K562 (cell line): Measurements from ENCODE around the gene LEPROT. TPM values are rescaled to one million over a fixed set of nuclear protein-coding genes. Genes with fewer than 3 reads are reported as not detected.

Experiments
- ATAC-seq: fragments of 200-7000 bp; cut with Tn5 transposase; 3 replicates; pipeline ENCODE4 v1.9.1; 2020; ENCODE audit warnings: moderate library complexity
- BruUV-seq: library from RNA; stranded (reverse); fragments of 400-500 nt; replicated peaks from 2 replicates; lab custom pipeline; 2021; lab: Mats Ljungman, UMichigan
- CTCF ChIA-PET: fragments of 300-600 bp; formaldehyde crosslinking; extraction: SDS; loops from one replicate; lab custom pipeline; 2021; ENCODE audit warnings: low intra/inter-chr PET ratio; lab: Yijun Ruan, JAX
- POLR2A ChIA-PET: fragments of 300-600, 350-650 bp; sonication (Branson Sonifier 250); formaldehyde crosslinking; extraction: SDS; loops from one replicate; lab custom pipeline; 2021; ENCODE audit warnings: antibody characterized with exemption, inconsistent platforms; lab: Yijun Ruan, JAX
- DNase-seq, 4 experiments: peaks; one replicate each; pipeline versions ENCODE4 v3.0.0 to v3.0.0-alpha.2; 2011 to 2018; ENCODE audit warnings: low spot score in 3 of 4, mixed read lengths in 3 of 4; ENCODE audit errors: extremely low read depth in 1 of 4
- FAIRE-seq: peaks from 2 replicates; lab custom pipeline; 2011; peaks lifted over from hg19 to GRCh38; lab: Jason Lieb, UNC
- H2AFZ ChIP-seq: 2 replicates; pipeline ENCODE4 v1.6.0; 2011; ENCODE audit warnings: low read depth, low read length, control low read depth, inconsistent platforms
- H3K27ac ChIP-seq: fragments of 200-600 bp; 3 replicates; pipeline ENCODE4 v1.8.0; 2011; ENCODE audit warnings: low read depth, mild to moderate bottlenecking, control low read depth, inconsistent platforms, low read length, moderate library complexity, mixed read lengths; ENCODE audit errors: extremely low read depth
- H3K27me3 ChIP-seq, 2 experiments: fragments of 300-600 bp in 1 of 2; 2 replicates in 1 of 2; 3 replicates in 1 of 2; pipeline versions ENCODE4 v1.6.0 to v1.8.0; 2011; ENCODE audit warnings: inconsistent platforms in 2 of 2, low read length in 2 of 2, mild to moderate bottlenecking in 1 of 2, mixed read lengths in 1 of 2, moderate library complexity in 1 of 2; ENCODE audit not compliant: control insufficient read depth in 2 of 2, insufficient read depth in 2 of 2
- H3K36me3 ChIP-seq: fragments of 300-600 bp; 3 replicates; pipeline ENCODE4 v1.8.0; 2011; ENCODE audit warnings: mild to moderate bottlenecking, low read length, inconsistent platforms; ENCODE audit not compliant: control insufficient read depth, insufficient read depth
- H3K4me1 ChIP-seq, 2 experiments: fragments of 200-600 bp in 1 of 2; replicated peaks in 1 of 2; 2 replicates in 1 of 2; 3 replicates in 1 of 2; pipeline versions ENCODE4 v1.5.1 to v1.8.0; 2011; ENCODE audit warnings: inconsistent platforms in 2 of 2, low read length in 2 of 2, mild to moderate bottlenecking in 1 of 2, mixed read lengths in 1 of 2, moderate library complexity in 1 of 2; ENCODE audit not compliant: control insufficient read depth in 2 of 2, insufficient read depth in 2 of 2
- H3K4me2 ChIP-seq: 2 replicates; pipeline ENCODE4 v1.6.1; 2011; ENCODE audit warnings: low read length, control low read depth, inconsistent platforms, mixed read lengths; ENCODE audit not compliant: insufficient read depth
- H3K4me3 ChIP-seq: fragments of 200-600 bp; sonication (generic), shearing (Covaris generic); 2 replicates; pipeline ENCODE4 v1.5.1; 2016; ENCODE audit warnings: control low read depth, inconsistent platforms
- H3K79me2 ChIP-seq: fragments of 200-600 bp; 3 replicates; pipeline ENCODE4 v1.8.0; 2011; ENCODE audit warnings: low read length, inconsistent platforms; ENCODE audit not compliant: control insufficient read depth, insufficient read depth
- H3K9ac ChIP-seq, 2 experiments: 2 replicates each; pipeline versions ENCODE4 v1.6.0 to v1.6.1; 2011; ENCODE audit warnings: low read depth in 2 of 2, low read length in 2 of 2, control low read depth in 1 of 2, inconsistent platforms in 1 of 2, mild to moderate bottlenecking in 1 of 2, mixed read lengths in 1 of 2; ENCODE audit not compliant: insufficient read depth in 1 of 2
- H3K9me1 ChIP-seq: one replicate; pipeline ENCODE4 v1.6.0; 2011; ENCODE audit warnings: inconsistent platforms, mild to moderate bottlenecking, low read length, moderate library complexity; ENCODE audit not compliant: control insufficient read depth, insufficient read depth
- H3K9me3 ChIP-seq: replicated peaks from 2 replicates; pipeline ENCODE4 v1.5.1; 2011; ENCODE audit warnings: low read depth, low read length, inconsistent platforms; ENCODE audit not compliant: control insufficient read depth, insufficient read depth
- H4K20me1 ChIP-seq: replicated peaks from 2 replicates; pipeline ENCODE4 v1.6.1; 2011; ENCODE audit warnings: low read length, inconsistent platforms, mixed read lengths; ENCODE audit not compliant: control insufficient read depth, insufficient read depth
- ADNP ChIP-seq: fragments of 200-800 bp; sonication (Bioruptor generic); IDR thresholded peaks from 2 replicates; pipeline ENCODE4 v1.6.1; 2016; ENCODE audit warnings: missing genetic modification characterization, missing compliant biosample characterization
- ATF3 ChIP-seq, 2 experiments: fragments of 450-650 bp in 1 of 2; sonication (generic) in 1 of 2; formaldehyde crosslinking in 1 of 2; IDR thresholded peaks in 1 of 2; conservative IDR thresholded peaks in 1 of 2; 2 replicates each; pipeline versions ENCODE4 v1.6.1 to v1.8.1; 2016 to 2023; ENCODE audit warnings: mild to moderate bottlenecking in 2 of 2, moderate library complexity in 2 of 2, inconsistent platforms in 1 of 2, missing genetic modification reagents in 1 of 2
- CREB3L1 ChIP-seq: fragments of 450-650 bp; IDR thresholded peaks from 2 replicates; pipeline ENCODE4 v1.6.1; 2014; ENCODE audit warnings: low read depth, mild to moderate bottlenecking, moderate library complexity, borderline replicate concordance
- DDX20 ChIP-seq: fragments of 450-650 bp; IDR thresholded peaks from 2 replicates; pipeline ENCODE4 v1.6.1; 2016; ENCODE audit warnings: missing genetic modification characterization, low read depth, mild to moderate bottlenecking, missing compliant biosample characterization, moderate library complexity
- ESRRA ChIP-seq: fragments of 450-650 bp; IDR thresholded peaks from 2 replicates; pipeline ENCODE4 v1.6.1; 2014; ENCODE audit warnings: low read depth, mild to moderate bottlenecking, moderate library complexity, borderline replicate concordance
- HIVEP1 ChIP-seq: fragments of 250-450 bp; sonication (Bioruptor Pico); IDR thresholded peaks from 2 replicates; pipeline ENCODE4 v1.4.0; 2020; ENCODE audit warnings: mild to moderate bottlenecking
- JUN ChIP-seq, 2 experiments: sonication (generic) in 1 of 2; formaldehyde crosslinking in 1 of 2; IDR thresholded peaks; 2 replicates each; pipeline versions ENCODE4 v1.6.1 to v1.8.0; 2012 to 2022; ENCODE audit warnings: borderline replicate concordance in 2 of 2, mild to moderate bottlenecking in 2 of 2, improper control_type of control experiment in 1 of 2, low read depth in 1 of 2, low read length in 1 of 2, missing genetic modification reagents in 1 of 2
- MECOM ChIP-seq: fragments of 250-450 bp; sonication (Bioruptor Pico); IDR thresholded peaks from 2 replicates; pipeline ENCODE4 v1.8.0; 2022; ENCODE audit warnings: inconsistent platforms
- MEIS2 ChIP-seq: fragments of 450-650 bp; IDR thresholded peaks from 2 replicates; pipeline ENCODE4 v1.6.1; 2014; ENCODE audit warnings: mild to moderate bottlenecking; ENCODE audit not compliant: partially characterized antibody
- ZNF57 ChIP-seq: fragments of 450-650 bp; formaldehyde crosslinking; IDR thresholded peaks from 2 replicates; pipeline ENCODE4 v1.4.0; 2020; ENCODE audit warnings: mild to moderate bottlenecking, moderate library complexity
- WGBS: fragments of 100-300 bp; shearing (Covaris generic); methylation state at CpG from one replicate; pipeline ENCODE4 v1.1.6; 2016; ENCODE audit warnings: low coverage, mixed read lengths; ENCODE audit not compliant: insufficient coverage; ENCODE audit errors: missing lambda C conversion rate; 5-methylcytosine and 5-hydroxymethylcytosine counted together
- in situ Hi-C: fragments of 300-500 bp; cut with MboI; formaldehyde crosslinking; loops from 4 replicates; pipeline ENCODE4 v1.15.0; 2018; ENCODE audit warnings: inconsistent platforms, mixed read lengths
- intact Hi-C: fragments of 100-400 bp; cut with micrococcal nuclease; formaldehyde crosslinking; loops from 2 replicates; pipeline ENCODE4 v1.14.2; 2022
- polyA plus RNA-seq, 8 experiments: library from polyadenylated mRNA; depleted of rRNA in 4 of 8; stranded (reverse) in 5 of 8; unstranded in 3 of 8; fragments of >200 nt; fragmentation: Nextera tagmentation in 2 of 8; fragmentation: Illumina TruSeq in 1 of 8; extraction: Ambion mirVana in 2 of 8; extraction: Trizol in 1 of 8; gene quantifications; 2 replicates each; pipeline versions ENCODE4 v1.2.1 to v1.2.3, GENCODE V29; 2011 to 2014; ENCODE audit warnings: inconsistent platforms in 1 of 8, missing spikeins in 1 of 8
- total RNA-seq, 7 experiments: library from RNA; depleted of rRNA in 6 of 7; stranded (reverse); fragments of >200 nt in 6 of 7; fragmentation: Illumina TruSeq in 2 of 7; extraction: Trizol in 2 of 7; gene quantifications; 2 replicates each; pipeline versions ENCODE4 v1.2.1 to v1.2.3, GENCODE V29; 2011 to 2021; ENCODE audit warnings: low replicate concordance in 1 of 7

LEPROT gene
- total and polyA plus RNA-seq, 9 of the 15 experiments (the other 6 are each of a cell fraction or from before 2014, with no cell fraction given) = 28.1 to 97.5 (median 45.8) TPM

GRCh38 chr1:65395887-65396612 lies 24.4 kb upstream of the LEPROT start:
- ATAC-seq (no peak), FAIRE-seq (no peak), DNase-seq (no peak)
- BruUV-seq = no TSS peak
- no peaks in the 10 kb centered on the region for H3K9me3 ChIP-seq
- H3K27ac ChIP-seq = no peak overlapping the region
- no peak overlapping the region for H2AFZ ChIP-seq
- TF ChIP-seq JUN (IDR thresholded peaks at IDR 0.05; ENCODE audit: borderline replicate concordance, low read depth, low read length) (no peak), JUN (CRISPR knock-in tag; IDR thresholded peaks at IDR 0.05; ENCODE audit: borderline replicate concordance) (no peak)
- H3K9ac ChIP-seq = no peak overlapping the region
- intact Hi-C loops = no loop called here
- 98% methylated on average over 3 of the region's 3 CpGs for WGBS
- no peaks in the 10 kb centered on the region; the same call in 2 of the 3 replicates for H3K79me2 ChIP-seq
- H3K4me3 ChIP-seq = no peak overlapping the region
- no peak overlapping the region for H3K4me2 ChIP-seq
- ChIA-PET POLR2A (interaction anchor here (3.9 kb wide), 1 partner anchor 16 kb away, joined by 10 read pairs; no protein-coding TSS in a partner anchor), CTCF (interaction anchor here (0.7 kb wide), 1 partner anchor 182 kb away, joined by 4 read pairs; no protein-coding TSS in a partner anchor)
- no peaks in the 10 kb centered on the region for H3K4me1 ChIP-seq
- in situ Hi-C loops = no loop called here
- no peaks in the 10 kb centered on the region for H3K27me3 ChIP-seq
- H3K36me3 ChIP-seq = peaks cover 98% of the 10 kb centered on the region
- no peaks in the 10 kb centered on the region for H4K20me1 ChIP-seq
- no peaks in the 10 kb centered on the region for H3K9me1 ChIP-seq

- Histone ChIP-seq H2AFZ (no peak overlapping the region), H3K27ac (no peak overlapping the region), H3K27me3 (no peaks in the 10 kb centered on the region), H3K4me2 (no peak overlapping the region), H3K4me3 (no peak overlapping the region), H3K36me3 (peaks cover 94% of the 10 kb centered on the region), H3K9me1 (no peaks in the 10 kb centered on the region), H3K9me3 (no peaks in the 10 kb centered on the region), H3K79me2 (no peaks in the 10 kb centered on the region), H3K9ac (no peak overlapping the region), H3K4me1 (no peaks in the 10 kb centered on the region), H4K20me1 (no peaks in the 10 kb centered on the region)
- ATAC-seq = no peak
- no TSS peak for BruUV-seq
- POLR2A ChIA-PET = interaction anchor here (1.0 kb wide), 1 partner anchor 38 kb away, joined by 4 read pairs; no protein-coding TSS in a partner anchor
- CTCF ChIA-PET = no interaction called here
- 100% methylated on average over 1 of the region's 1 CpG for WGBS
- intact Hi-C loops = no loop called here
- in situ Hi-C loops = no loop called here
- DNase-seq = no peak
- FAIRE-seq = no peak
- no peak for TF ChIP-seq ZNF57 (CRISPR knock-in tag)
- TF ChIP-seq ATF3 (IDR thresholded peaks at IDR 0.05) = peak; percentile 22; the same call in 1 of the 2 replicates
- TF ChIP-seq ATF3 (CRISPR knock-in tag; conservative IDR thresholded peaks at IDR 0.05) = no peak
- TF ChIP-seq ESRRA = no peak
- peak; percentile 28 for TF ChIP-seq MEIS2
- TF ChIP-seq DDX20 (tag) = no peak
- TF ChIP-seq HIVEP1 (CRISPR knock-in tag) = no peak
- no peak for TF ChIP-seq ADNP (tag)
- no peak for TF ChIP-seq MECOM
- no peak for TF ChIP-seq CREB3L1
Measured at GRCh38 chr1:65398083-65398482, 22.4 kb upstream of the LEPROT start.
